ENCODE data around the gene ATAD2B.

Gene ATAD2B

DNA sequence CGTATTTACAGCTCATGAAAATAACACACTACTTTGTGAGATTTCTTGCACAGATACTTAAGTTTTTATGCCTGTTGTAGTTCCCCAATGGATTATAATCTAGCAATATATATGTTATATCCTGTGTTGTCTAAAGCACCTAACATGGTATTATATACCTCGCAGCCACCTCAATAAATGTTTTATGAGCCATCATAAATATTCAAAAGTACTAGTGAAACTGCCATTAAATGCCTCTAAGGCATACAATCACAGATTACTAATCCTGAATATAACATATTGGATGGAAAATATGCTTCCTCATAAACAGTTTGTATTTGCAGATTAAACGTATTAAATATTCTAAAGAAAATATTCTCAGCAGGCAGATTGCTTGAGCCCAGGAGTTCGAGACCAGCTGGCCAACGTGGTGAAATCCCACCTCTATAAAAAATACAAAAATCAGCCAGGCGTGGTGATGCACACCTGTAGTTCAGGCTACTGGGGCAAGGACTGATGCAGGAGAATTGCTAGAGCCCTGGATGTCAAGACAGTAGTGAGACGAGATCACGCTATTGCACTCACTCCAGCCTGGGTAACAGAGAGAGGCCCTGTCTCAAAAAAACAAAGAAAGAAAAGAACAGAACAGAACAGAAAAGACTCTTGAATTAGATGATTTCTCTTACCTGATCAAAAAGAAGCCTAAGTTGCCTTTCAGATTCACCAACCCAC, 64.1 kb downstream of the ATAD2B start:
- no peak for ATAC-seq
- TF ChIP-seq PATZ1 (CRISPR knock-in tag; IDR thresholded peaks at IDR 0.05; ENCODE audit: borderline replicate concordance) (no peak), ARNTL (CRISPR knock-in tag; IDR thresholded peaks at IDR 0.05; ENCODE audit: borderline replicate concordance, low read depth) (no peak), CSDC2 (CRISPR knock-in tag; IDR thresholded peaks at IDR 0.05) (no peak), ZFP30 (CRISPR knock-in tag; IDR thresholded peaks at IDR 0.05) (no peak), OSR1 (CRISPR knock-in tag; IDR thresholded peaks at IDR 0.05) (no peak), ZC3H10 (CRISPR knock-in tag; IDR thresholded peaks at IDR 0.05) (no peak), BACH2 (CRISPR knock-in tag; IDR thresholded peaks at IDR 0.05; ENCODE audit: borderline replicate concordance) (no peak), SNAI2 (CRISPR knock-in tag; IDR thresholded peaks at IDR 0.05) (no peak)

GRCh38 chr2:23861952-23862351, 65.0 kb downstream of the ATAD2B start:
- TF ChIP-seq ZFP30 (CRISPR knock-in tag; IDR thresholded peaks at IDR 0.05) (no peak), SNAI2 (CRISPR knock-in tag; IDR thresholded peaks at IDR 0.05) (no peak), GLIS3 (CRISPR knock-in tag; IDR thresholded peaks at IDR 0.05) (no peak), CSDC2 (CRISPR knock-in tag; IDR thresholded peaks at IDR 0.05) (no peak)
- ATAC-seq: no peak

DNA sequence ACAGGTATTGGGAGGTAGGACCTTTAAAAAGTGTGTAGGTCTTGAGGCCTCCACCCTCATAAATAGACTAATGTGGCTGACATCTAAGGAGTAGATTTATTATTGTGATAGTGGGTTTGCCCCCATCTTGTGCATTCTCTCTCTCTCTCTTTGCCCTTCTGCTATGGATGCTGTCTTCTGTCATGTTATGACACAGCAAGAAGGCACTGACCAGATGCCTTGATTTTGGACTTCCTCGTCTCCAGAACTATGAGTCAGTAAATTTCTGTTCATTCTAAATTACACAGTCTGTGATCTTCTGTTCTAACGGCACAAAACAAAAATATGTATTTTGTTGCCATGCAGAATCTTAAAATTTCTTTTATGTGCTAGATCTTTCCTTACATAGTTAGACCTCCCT, 66.9 kb downstream of the ATAD2B start:
- peak; percentile 96 for ATAC-seq
- TF ChIP-seq GLIS3 (CRISPR knock-in tag; IDR thresholded peaks at IDR 0.05) (no peak), TCF4 (CRISPR knock-in tag; IDR thresholded peaks at IDR 0.05; ENCODE audit: borderline replicate concordance) (peak; percentile 32; the same call in 1 of the 2 replicates), TOX (CRISPR knock-in tag; IDR thresholded peaks at IDR 0.05; ENCODE audit: borderline replicate concordance) (no peak), ISL1 (CRISPR knock-in tag; IDR thresholded peaks at IDR 0.05) (peak; percentile 79), TSHZ2 (CRISPR knock-in tag; IDR thresholded peaks at IDR 0.05) (no peak), PPARA (CRISPR knock-in tag; IDR thresholded peaks at IDR 0.05; ENCODE audit: borderline replicate concordance) (no peak), RARB (CRISPR knock-in tag; IDR thresholded peaks at IDR 0.05) (no peak)
- TF ChIP-seq, protein P1, sequence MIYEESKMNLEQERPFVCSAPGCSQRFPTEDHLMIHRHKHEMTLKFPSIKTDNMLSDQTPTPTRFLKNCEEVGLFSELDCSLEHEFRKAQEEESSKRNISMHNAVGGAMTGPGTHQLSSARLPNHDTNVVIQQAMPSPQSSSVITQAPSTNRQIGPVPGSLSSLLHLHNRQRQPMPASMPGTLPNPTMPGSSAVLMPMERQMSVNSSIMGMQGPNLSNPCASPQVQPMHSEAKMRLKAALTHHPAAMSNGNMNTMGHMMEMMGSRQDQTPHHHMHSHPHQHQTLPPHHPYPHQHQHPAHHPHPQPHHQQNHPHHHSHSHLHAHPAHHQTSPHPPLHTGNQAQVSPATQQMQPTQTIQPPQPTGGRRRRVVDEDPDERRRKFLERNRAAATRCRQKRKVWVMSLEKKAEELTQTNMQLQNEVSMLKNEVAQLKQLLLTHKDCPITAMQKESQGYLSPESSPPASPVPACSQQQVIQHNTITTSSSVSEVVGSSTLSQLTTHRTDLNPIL (CRISPR knock-in tag; IDR thresholded peaks at IDR 0.05; ENCODE audit: low read depth): peak; percentile 52; the same call in 1 of the 2 replicates

- no peak for TF ChIP-seq ISL1 (CRISPR knock-in tag; IDR thresholded peaks at IDR 0.05)
- TF ChIP-seq, protein P2, sequence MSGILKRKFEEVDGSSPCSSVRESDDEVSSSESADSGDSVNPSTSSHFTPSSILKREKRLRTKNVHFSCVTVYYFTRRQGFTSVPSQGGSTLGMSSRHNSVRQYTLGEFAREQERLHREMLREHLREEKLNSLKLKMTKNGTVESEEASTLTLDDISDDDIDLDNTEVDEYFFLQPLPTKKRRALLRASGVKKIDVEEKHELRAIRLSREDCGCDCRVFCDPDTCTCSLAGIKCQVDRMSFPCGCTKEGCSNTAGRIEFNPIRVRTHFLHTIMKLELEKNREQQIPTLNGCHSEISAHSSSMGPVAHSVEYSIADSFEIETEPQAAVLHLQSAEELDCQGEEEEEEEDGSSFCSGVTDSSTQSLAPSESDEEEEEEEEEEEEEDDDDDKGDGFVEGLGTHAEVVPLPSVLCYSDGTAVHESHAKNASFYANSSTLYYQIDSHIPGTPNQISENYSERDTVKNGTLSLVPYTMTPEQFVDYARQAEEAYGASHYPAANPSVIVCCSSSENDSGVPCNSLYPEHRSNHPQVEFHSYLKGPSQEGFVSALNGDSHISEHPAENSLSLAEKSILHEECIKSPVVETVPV (CRISPR knock-in tag; IDR thresholded peaks at IDR 0.05): no peak
- TF ChIP-seq POU6F1 (CRISPR knock-in tag; IDR thresholded peaks at IDR 0.05; ENCODE audit: borderline replicate concordance, low read depth): no peak
- no peak for TF ChIP-seq ZNF565 (CRISPR knock-in tag; conservative IDR thresholded peaks at IDR 0.05; ENCODE audit: low read depth)
- no peak for ATAC-seq
Observed at GRCh38 chr2:23859234-23859633, 67.7 kb downstream of the ATAD2B start.
